SK-N-SH treated with all-trans-retinoic acid at 6 μM for 48 hours (cell line): ENCODE data around the gene RNF138.

ENCODE experiments used
- CREB5 ChIP-seq: fragments of 250-450 bp; sonication (Bioruptor Pico); IDR thresholded peaks from 2 replicates; pipeline ENCODE4 v1.5.1; 2020; ENCODE audit warnings: low read depth, mild to moderate bottlenecking, moderate library complexity
- ESRRG ChIP-seq: fragments of 250-450 bp; sonication (Bioruptor Pico); IDR thresholded peaks from 2 replicates; pipeline ENCODE4 v1.6.1; 2021; ENCODE audit warnings: mild to moderate bottlenecking
- GLIS3 ChIP-seq: fragments of 250-450 bp; sonication (Bioruptor Pico); IDR thresholded peaks from 2 replicates; pipeline ENCODE4 v1.5.0; 2020; ENCODE audit warnings: mild to moderate bottlenecking, moderate library complexity
- ISL1 ChIP-seq: fragments of 250-450 bp; sonication (Bioruptor Pico); IDR thresholded peaks from 2 replicates; pipeline ENCODE4 v2.1.2; 2022; ENCODE audit warnings: mild to moderate bottlenecking, moderate library complexity
- RARB ChIP-seq: fragments of 250-450 bp; sonication (Bioruptor Pico); IDR thresholded peaks from 2 replicates; pipeline ENCODE4 v1.8.0; 2021; ENCODE audit warnings: mild to moderate bottlenecking, moderate library complexity

DNA sequence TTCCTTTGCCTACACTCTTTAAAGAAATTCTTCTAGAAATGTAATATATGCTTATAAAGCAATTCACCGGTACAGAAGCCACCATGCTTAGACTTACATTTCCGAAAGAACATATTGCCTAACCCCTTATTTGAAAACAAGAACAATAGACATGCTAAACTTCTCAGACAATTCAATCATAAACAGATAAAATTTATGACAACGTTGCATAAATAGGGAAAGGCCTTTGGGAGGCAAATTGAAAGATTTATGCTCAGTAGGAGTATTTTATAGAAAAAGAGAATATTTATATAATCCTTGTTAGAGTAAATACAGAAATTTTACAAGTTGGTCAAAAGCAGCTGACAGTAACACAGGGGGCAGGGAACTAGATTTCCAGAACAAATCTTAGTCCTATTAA, 82.0 kb downstream of the RNF138 start:
- TF ChIP-seq CREB5 (CRISPR knock-in tag) (no peak), ESRRG (no peak), GLIS3 (CRISPR knock-in tag) (no peak), RARB (no peak), ISL1 (no peak)
